ENCODE data around the gene ACE. TPM values are rescaled to one million over a fixed set of nuclear protein-coding genes. Genes with fewer than 3 reads are reported as not detected.

The ACE gene
- total RNA-seq, 5 donors from 2014 or later (not counting 1 experiment from before 2014, with no cell fraction given), result 4.1 to 37.0 (median 12.8) TPM

DNA sequence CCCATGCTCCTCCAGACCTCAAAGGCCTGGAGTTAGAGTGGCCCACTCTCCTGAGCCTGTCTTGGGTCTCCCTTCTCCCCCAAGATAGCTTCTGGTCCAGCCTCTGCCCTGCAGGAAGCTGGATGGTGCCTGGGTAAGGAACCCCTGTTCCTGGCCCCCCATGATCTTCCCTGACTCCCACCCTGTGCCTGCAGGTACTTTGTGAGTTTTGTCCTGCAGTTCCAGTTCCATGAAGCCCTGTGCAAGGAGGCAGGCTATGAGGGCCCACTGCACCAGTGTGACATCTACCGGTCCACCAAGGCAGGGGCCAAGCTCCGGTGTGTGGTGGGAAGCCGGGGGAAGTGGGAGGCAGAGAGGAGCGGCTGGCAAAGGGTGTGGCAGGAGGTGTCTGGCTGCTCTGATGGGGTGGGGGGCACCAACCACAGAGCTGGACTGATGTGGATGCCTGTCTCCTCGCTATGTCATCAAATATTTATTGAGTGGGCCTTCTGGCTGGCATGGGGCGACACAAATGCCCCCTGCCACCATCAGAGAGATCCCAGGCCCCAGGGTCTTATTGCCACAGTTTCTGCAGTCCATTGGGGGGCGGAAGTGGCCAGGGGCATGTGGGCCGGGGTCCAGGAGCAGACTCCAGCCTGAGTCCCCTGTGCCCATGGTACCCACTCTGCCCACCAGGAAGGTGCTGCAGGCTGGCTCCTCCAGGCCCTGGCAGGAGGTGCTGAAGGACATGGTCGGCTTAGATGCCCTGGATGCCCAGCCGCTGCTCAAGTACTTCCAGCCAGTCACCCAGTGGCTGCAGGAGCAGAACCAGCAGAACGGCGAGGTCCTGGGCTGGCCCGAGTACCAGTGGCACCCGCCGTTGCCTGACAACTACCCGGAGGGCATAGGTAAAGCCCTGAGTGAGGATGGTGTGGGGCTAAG, 7.1 kb downstream of the ACE start:
- Histone ChIP-seq H3K4me3 (ENCODE audit: control insufficient read depth in 1 of 2, extremely low read depth in 1 of 2, low read length in 1 of 2) (no peak overlapping the region), H3K27ac (ENCODE audit: low read length) (no peak overlapping the region), H3K9me3 (no peaks in the 10 kb centered on the region), H3K27me3 (replicated peaks in 1 of 2; ENCODE audit: control insufficient read depth in 2 of 2, extremely low read depth in 1 of 2, insufficient read depth in 2 of 2, low read length in 1 of 2) (peaks cover 0 to 28% of the 10 kb centered on the region in 2 experiments), H3K36me3 (ENCODE audit: control insufficient read depth in 2 of 2, extremely low read depth in 1 of 2, insufficient read depth in 1 of 2, low read length in 1 of 2) (no peaks in the 10 kb centered on the region), H3K4me1 (ENCODE audit: control insufficient read depth in 1 of 2, extremely low read depth in 1 of 2, insufficient read depth in 2 of 2, low read length in 2 of 2) (peaks cover 0 to 4% of the 10 kb centered on the region in 2 experiments)
- Mint-ChIP-seq H3K27me3 (peaks cover 0 to 4% of the 10 kb centered on the region in 2 donors), H3K4me1 (peaks cover 3 to 5% (median 4%) of the 10 kb centered on the region in 3 donors), H3K36me3 (no peaks in the 10 kb centered on the region), H3K9me3 (no peaks in the 10 kb centered on the region), H3K27ac (no peak overlapping the region), H3K4me3 (no peak overlapping the region)
- ATAC-seq (replicated peaks in 1 of 4) (no peak), DNase-seq (no peak)
- 82% methylated on average over 14 of the region's 16 CpGs for WGBS (ENCODE audit: insufficient coverage)
- ChIA-PET CTCF (no interaction called here), POLR2A (no interaction called here)

- Histone ChIP-seq H3K36me3 (ENCODE audit: control insufficient read depth in 2 of 2, extremely low read depth in 1 of 2, insufficient read depth in 1 of 2, low read length in 1 of 2) (no peaks in the 10 kb centered on the region), H3K4me3 (ENCODE audit: control insufficient read depth in 1 of 2, extremely low read depth in 1 of 2, low read length in 1 of 2) (no peak overlapping the region), H3K27ac (ENCODE audit: low read length) (no peak overlapping the region), H3K4me1 (ENCODE audit: control insufficient read depth in 1 of 2, extremely low read depth in 1 of 2, insufficient read depth in 2 of 2, low read length in 2 of 2) (no peaks in the 10 kb centered on the region), H3K9me3 (no peaks in the 10 kb centered on the region), H3K27me3 (replicated peaks in 1 of 2; ENCODE audit: control insufficient read depth in 2 of 2, extremely low read depth in 1 of 2, insufficient read depth in 2 of 2, low read length in 1 of 2) (peaks cover 0 to 10% of the 10 kb centered on the region in 2 experiments)
- no peaks in the 10 kb centered on the region for H3K4me1 Mint-ChIP-seq
- no peak for DNase-seq
- no peaks in the 10 kb centered on the region for H3K36me3 Mint-ChIP-seq
- WGBS (ENCODE audit: insufficient coverage), result 83% methylated on average over 12 of the region's 12 CpGs
- H3K9me3 Mint-ChIP-seq, result no peaks in the 10 kb centered on the region
- CTCF ChIA-PET, result interaction anchor here in 1 of 2 donors (0.5 to 0.8 kb wide), 3 partner anchors 17 to 116 kb away, joined by 3 to 5 read pairs (median 3); no protein-coding TSS in a partner anchor
- no peak for ATAC-seq (replicated peaks in 1 of 4)
- H3K27me3 Mint-ChIP-seq, result no peaks in the 10 kb centered on the region
- POLR2A ChIA-PET, result no interaction called here
- H3K27ac Mint-ChIP-seq, result no peak overlapping the region
- no peak overlapping the region for H3K4me3 Mint-ChIP-seq
Observed at GRCh38 chr17:63486317-63487013, 9.6 kb downstream of the ACE start.

GRCh38 chr17:63487014-63487339, 10.1 kb downstream of the ACE start:
- WGBS (ENCODE audit: insufficient coverage), result 83% methylated on average over 9 of the region's 11 CpGs
- POLR2A ChIA-PET, result no interaction called here
- no peak overlapping the region for H3K4me3 ChIP-seq (ENCODE audit: control insufficient read depth in 1 of 2, extremely low read depth in 1 of 2, low read length in 1 of 2)
- no peaks in the 10 kb centered on the region for H3K36me3 Mint-ChIP-seq
- H3K4me1 Mint-ChIP-seq, result no peaks in the 10 kb centered on the region
- H3K27me3 ChIP-seq (replicated peaks in 1 of 2; ENCODE audit: control insufficient read depth in 2 of 2, extremely low read depth in 1 of 2, insufficient read depth in 2 of 2, low read length in 1 of 2), result peaks cover 0 to 11% of the 10 kb centered on the region in 2 experiments
- CTCF ChIA-PET, result no interaction called here
- no peaks in the 10 kb centered on the region for H3K4me1 ChIP-seq (ENCODE audit: control insufficient read depth in 1 of 2, extremely low read depth in 1 of 2, insufficient read depth in 2 of 2, low read length in 2 of 2)
- no peaks in the 10 kb centered on the region for H3K27me3 Mint-ChIP-seq
- no peak overlapping the region for H3K27ac Mint-ChIP-seq
- no peaks in the 10 kb centered on the region for H3K36me3 ChIP-seq (ENCODE audit: control insufficient read depth in 2 of 2, extremely low read depth in 1 of 2, insufficient read depth in 1 of 2, low read length in 1 of 2)
- no peak overlapping the region for H3K27ac ChIP-seq (ENCODE audit: low read length)
- no peak overlapping the region for H3K4me3 Mint-ChIP-seq
- DNase-seq (no peak), ATAC-seq (replicated peaks in 1 of 4) (no peak)
- H3K9me3 ChIP-seq, result no peaks in the 10 kb centered on the region
- H3K9me3 Mint-ChIP-seq, result no peaks in the 10 kb centered on the region

- Mint-ChIP-seq H3K4me1 (no peaks in the 10 kb centered on the region), H3K27me3 (no peaks in the 10 kb centered on the region), H3K9me3 (no peaks in the 10 kb centered on the region), H3K36me3 (no peaks in the 10 kb centered on the region), H3K4me3 (no peak overlapping the region), H3K27ac (no peak overlapping the region)
- WGBS (ENCODE audit: insufficient coverage), result 89% methylated on average over 2 of the region's 10 CpGs
- DNase-seq, result no peak
- H3K4me1 ChIP-seq (ENCODE audit: control insufficient read depth in 1 of 2, extremely low read depth in 1 of 2, insufficient read depth in 2 of 2, low read length in 2 of 2), result no peaks in the 10 kb centered on the region
- ChIA-PET POLR2A (no interaction called here), CTCF (interaction anchor here in 1 of 2 donors (0.7 kb wide), 1 partner anchor 76 kb away, joined by 4 read pairs; no protein-coding TSS in a partner anchor)
- no peak overlapping the region for H3K4me3 ChIP-seq (ENCODE audit: control insufficient read depth in 1 of 2, extremely low read depth in 1 of 2, low read length in 1 of 2)
- peaks cover 0 to 11% of the 10 kb centered on the region in 2 experiments for H3K27me3 ChIP-seq (replicated peaks in 1 of 2; ENCODE audit: control insufficient read depth in 2 of 2, extremely low read depth in 1 of 2, insufficient read depth in 2 of 2, low read length in 1 of 2)
- no peaks in the 10 kb centered on the region for H3K36me3 ChIP-seq (ENCODE audit: control insufficient read depth in 2 of 2, extremely low read depth in 1 of 2, insufficient read depth in 1 of 2, low read length in 1 of 2)
- ATAC-seq (replicated peaks in 1 of 4), result no peak
- H3K9me3 ChIP-seq, result no peaks in the 10 kb centered on the region
- no peak overlapping the region for H3K27ac ChIP-seq (ENCODE audit: low read length)
Observed at GRCh38 chr17:63488851-63489250, 12.0 kb downstream of the ACE start.

DNA sequence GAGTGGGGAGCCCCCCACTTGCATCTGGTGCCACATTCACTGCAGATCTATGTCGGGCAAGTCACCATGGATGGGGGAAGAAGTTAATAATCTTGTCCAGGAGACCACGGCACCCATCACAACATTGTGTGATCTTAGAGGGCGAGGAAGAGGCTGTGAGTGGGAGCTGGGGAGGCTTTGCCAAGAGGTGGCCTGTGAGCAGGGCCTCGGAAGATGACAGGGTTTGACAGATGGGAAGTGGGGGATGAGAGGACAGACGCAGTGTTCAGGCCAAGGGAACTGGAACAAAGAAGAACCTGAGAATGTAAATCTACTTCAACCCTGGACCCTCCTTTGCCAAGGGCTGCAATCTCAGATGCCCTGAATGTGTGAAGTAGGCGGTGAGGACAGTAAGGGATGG, 12.4 kb downstream of the ACE start:
- no peak overlapping the region for H3K27ac Mint-ChIP-seq
- WGBS (ENCODE audit: insufficient coverage), result 85% methylated on average over 4 of the region's 6 CpGs
- DNase-seq, result no peak
- no peaks in the 10 kb centered on the region for H3K27me3 Mint-ChIP-seq
- Histone ChIP-seq H3K27ac (ENCODE audit: low read length) (no peak overlapping the region), H3K36me3 (ENCODE audit: control insufficient read depth in 2 of 2, extremely low read depth in 1 of 2, insufficient read depth in 1 of 2, low read length in 1 of 2) (no peaks in the 10 kb centered on the region), H3K4me1 (ENCODE audit: control insufficient read depth in 1 of 2, extremely low read depth in 1 of 2, insufficient read depth in 2 of 2, low read length in 2 of 2) (no peaks in the 10 kb centered on the region), H3K9me3 (no peaks in the 10 kb centered on the region), H3K4me3 (ENCODE audit: control insufficient read depth in 1 of 2, extremely low read depth in 1 of 2, low read length in 1 of 2) (no peak overlapping the region), H3K27me3 (replicated peaks in 1 of 2; ENCODE audit: control insufficient read depth in 2 of 2, extremely low read depth in 1 of 2, insufficient read depth in 2 of 2, low read length in 1 of 2) (peaks cover 0 to 11% of the 10 kb centered on the region in 2 experiments)
- ATAC-seq (replicated peaks in 1 of 4), result no peak
- ChIA-PET CTCF (no interaction called here), POLR2A (no interaction called here)
- no peaks in the 10 kb centered on the region for H3K4me1 Mint-ChIP-seq
- no peak overlapping the region for H3K4me3 Mint-ChIP-seq
- H3K36me3 Mint-ChIP-seq, result no peaks in the 10 kb centered on the region
- no peaks in the 10 kb centered on the region for H3K9me3 Mint-ChIP-seq

DNA sequence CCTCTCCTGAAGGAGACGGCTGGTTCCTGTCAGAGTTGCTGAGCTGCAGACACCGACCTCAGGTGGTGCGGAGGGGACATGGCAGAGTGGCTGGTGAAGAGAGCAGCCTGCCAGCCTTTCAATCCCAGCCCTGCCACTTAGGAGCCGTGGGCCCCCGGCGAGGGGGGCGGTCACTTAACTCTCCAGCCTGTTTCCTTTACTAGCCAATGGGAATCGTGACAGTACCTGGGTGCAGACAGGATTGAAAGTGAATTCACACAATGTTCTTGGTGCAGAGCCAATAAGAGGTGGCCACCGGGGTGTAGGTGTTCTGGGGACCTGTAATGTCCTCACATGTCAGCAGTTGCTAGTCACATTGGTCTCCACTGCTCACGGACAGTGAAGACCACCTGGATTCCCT, 13.5 kb downstream of the ACE start:
- Mint-ChIP-seq H3K9me3 (no peaks in the 10 kb centered on the region), H3K4me3 (no peak overlapping the region), H3K4me1 (no peaks in the 10 kb centered on the region), H3K36me3 (no peaks in the 10 kb centered on the region), H3K27ac (no peak overlapping the region), H3K27me3 (no peaks in the 10 kb centered on the region)
- no peak overlapping the region for H3K27ac ChIP-seq (ENCODE audit: low read length)
- CTCF ChIA-PET, result interaction anchor here in 1 of 2 donors (0.6 kb wide), 1 partner anchor 13 kb away, joined by 3 read pairs; the partner anchor contains the start of gene ACE
- DNase-seq, result no peak
- no peak for ATAC-seq (replicated peaks in 1 of 4)
- H3K4me3 ChIP-seq (ENCODE audit: control insufficient read depth in 1 of 2, extremely low read depth in 1 of 2, low read length in 1 of 2), result no peak overlapping the region
- peaks cover 0 to 11% of the 10 kb centered on the region in 2 experiments for H3K27me3 ChIP-seq (replicated peaks in 1 of 2; ENCODE audit: control insufficient read depth in 2 of 2, extremely low read depth in 1 of 2, insufficient read depth in 2 of 2, low read length in 1 of 2)
- no peaks in the 10 kb centered on the region for H3K36me3 ChIP-seq (ENCODE audit: control insufficient read depth in 2 of 2, extremely low read depth in 1 of 2, insufficient read depth in 1 of 2, low read length in 1 of 2)
- 81% methylated on average over 9 of the region's 10 CpGs for WGBS (ENCODE audit: insufficient coverage)
- POLR2A ChIA-PET, result no interaction called here
- no peaks in the 10 kb centered on the region for H3K9me3 ChIP-seq
- H3K4me1 ChIP-seq (ENCODE audit: control insufficient read depth in 1 of 2, extremely low read depth in 1 of 2, insufficient read depth in 2 of 2, low read length in 2 of 2), result no peaks in the 10 kb centered on the region

All from T-cell (primary cell).